WI38 (cell line): ENCODE data around the gene PIGR.
A peak's percentile ranks its signal among the peaks of the same experiment; 100 is the strongest.

Experiments used
- H3K4me3 ChIP-seq: 2 replicates; pipeline ENCODE4 v1.5.1; 2011; ENCODE audit warnings: low read depth, mild to moderate bottlenecking, control low read depth, low read length
- CTCF ChIP-seq: IDR thresholded peaks from 2 replicates; pipeline ENCODE4 v1.5.1; 2012; ENCODE audit warnings: low read depth, mild to moderate bottlenecking, control low read depth, low read length

PIGR gene

GRCh38 chr1:206916000-206916709, 30.1 kb downstream of the PIGR start:
- no peak for TF ChIP-seq CTCF
- H3K4me3 ChIP-seq: no peak overlapping the region

- no peak overlapping the region for H3K4me3 ChIP-seq
- no peak for TF ChIP-seq CTCF
Measured at GRCh38 chr1:206915030-206915735, 31.1 kb downstream of the PIGR start.

- TF ChIP-seq CTCF: no peak
- no peak overlapping the region for H3K4me3 ChIP-seq
Measured at GRCh38 chr1:206913766-206914537, 32.3 kb downstream of the PIGR start.

- peak; percentile 65 for TF ChIP-seq CTCF
- H3K4me3 ChIP-seq: no peak overlapping the region
Measured at GRCh38 chr1:206912445-206913095, 33.7 kb downstream of the PIGR start.

- no peak overlapping the region for H3K4me3 ChIP-seq
- peak; percentile 71 for TF ChIP-seq CTCF
Measured at GRCh38 chr1:206911064-206911663, 35.1 kb downstream of the PIGR start.

- no peak for TF ChIP-seq CTCF
Measured at GRCh38 chr1:206909883-206910318, 36.4 kb downstream of the PIGR start.

More at GRCh38 chr1:206909883-206910318, 36.4 kb downstream of the PIGR start:
- peak overlapping the region; percentile 59 for H3K4me3 ChIP-seq
